Head of caudate nucleus (tissue), 42 donors: Measurements from ENCODE around the gene HPSE.

ENCODE experiments used
- DNase-seq, 42 donors: peaks; one replicate each; pipeline versions ENCODE4 v3.0.0 to v3.0.0-alpha.2; 2020 to 2021; ENCODE audit warnings: mixed read lengths in 7 of 42
- intact Hi-C: fragments of 100-400 bp; cut with DNase I; formaldehyde crosslinking; loops from one replicate; pipeline ENCODE4 v1.15.0; 2022

The HPSE gene

GRCh38 chr4:83261307-83261706 lies 73.3 kb downstream of the HPSE start:
- no peak for DNase-seq
- intact Hi-C loops, result loop anchor here (10.0 kb wide), 1 partner anchor 797 kb away; no protein-coding TSS in a partner anchor

DNA sequence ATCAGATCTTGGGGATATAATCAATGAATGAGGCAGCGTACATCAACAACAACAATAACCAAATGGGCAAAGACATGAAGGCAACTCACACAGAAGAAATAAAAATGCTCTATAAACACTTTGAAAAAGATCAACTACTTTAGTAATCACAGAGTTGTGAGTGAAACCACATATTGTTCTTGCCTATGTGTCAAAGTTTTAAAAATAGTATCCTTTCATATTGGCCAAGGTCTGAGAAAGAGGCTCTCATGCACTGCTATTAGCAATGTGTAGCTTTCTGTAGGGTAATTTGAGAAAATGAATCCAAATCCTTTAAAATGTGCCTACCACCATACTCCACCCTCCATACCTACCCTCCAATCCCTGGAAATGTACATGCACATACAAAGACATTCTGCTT lies 75.1 kb downstream of the HPSE start:
- intact Hi-C loops, result no loop called here
- no peak for DNase-seq

DNA sequence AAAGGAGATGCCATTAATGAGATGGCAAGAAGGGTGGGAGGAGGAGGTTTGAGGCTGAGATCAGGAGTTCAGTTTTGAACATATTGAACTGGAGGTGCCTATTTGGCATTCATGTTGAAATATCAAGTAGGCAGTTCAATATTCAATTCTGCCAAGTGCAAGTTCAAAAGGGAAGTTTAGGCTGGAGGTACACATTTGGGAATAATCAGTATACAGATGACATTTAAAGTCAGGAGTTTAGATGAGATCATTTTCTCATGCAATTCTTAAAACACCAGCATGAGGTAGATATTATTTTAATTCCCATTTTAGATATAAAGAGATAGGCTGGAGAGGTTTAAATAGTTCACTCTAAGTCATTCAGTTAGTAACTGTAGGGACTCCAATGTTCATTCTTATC lies 76.2 kb downstream of the HPSE start:
- no peak for DNase-seq
- intact Hi-C loops, result no loop called here

DNA sequence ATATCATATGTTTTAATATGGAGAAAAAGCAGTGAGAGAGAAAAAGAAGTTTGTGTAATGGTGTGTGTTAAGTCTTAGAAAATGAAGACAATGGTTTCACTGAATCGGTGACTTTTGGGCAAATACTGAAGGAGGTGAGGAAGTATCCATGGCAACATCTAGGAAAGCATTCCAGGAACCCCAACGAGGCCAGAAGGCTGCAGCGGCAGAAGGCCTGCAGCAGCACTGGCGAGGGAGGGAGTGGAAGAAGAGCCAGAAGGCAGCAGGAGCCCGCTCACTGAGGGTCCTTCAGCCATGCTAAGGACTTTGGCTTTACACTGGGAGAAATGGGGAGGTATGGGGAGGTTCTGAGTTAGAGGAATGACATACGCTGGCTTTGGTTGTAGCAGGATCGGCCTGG lies 76.8 kb downstream of the HPSE start:
- intact Hi-C loops, result no loop called here
- no peak for DNase-seq

GRCh38 chr4:83255584-83255983 lies 79.1 kb downstream of the HPSE start:
- intact Hi-C loops, result no loop called here
- no peak for DNase-seq

GRCh38 chr4:83252782-83253405 lies 81.8 kb downstream of the HPSE start:
- intact Hi-C loops, result no loop called here
- DNase-seq, result peak in 35 of 42 donors; percentile 25 to 80 (median 51)

DNA sequence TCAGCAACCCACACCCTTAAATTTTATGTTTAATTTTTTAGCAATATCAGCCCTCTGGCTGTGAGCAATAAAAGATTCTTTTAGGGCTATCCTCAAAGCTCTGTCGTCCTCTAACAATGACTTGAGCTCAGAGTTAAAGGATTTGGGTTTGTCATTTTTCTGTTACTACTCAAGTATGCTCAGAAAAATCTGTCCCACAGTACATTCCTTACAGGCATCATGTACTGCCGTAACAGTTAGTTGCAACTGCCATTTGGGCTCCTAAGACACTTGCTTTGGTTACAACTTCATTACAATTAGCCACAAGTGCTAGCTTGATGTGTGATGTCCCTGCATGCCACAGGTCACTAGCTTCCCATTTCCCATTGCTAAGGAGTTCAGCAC lies 83.2 kb downstream of the HPSE start:
- DNase-seq, result no peak
- intact Hi-C loops, result no loop called here

GRCh38 chr4:83250687-83251446 lies 83.8 kb downstream of the HPSE start:
- DNase-seq, result no peak
- intact Hi-C loops, result no loop called here

DNA sequence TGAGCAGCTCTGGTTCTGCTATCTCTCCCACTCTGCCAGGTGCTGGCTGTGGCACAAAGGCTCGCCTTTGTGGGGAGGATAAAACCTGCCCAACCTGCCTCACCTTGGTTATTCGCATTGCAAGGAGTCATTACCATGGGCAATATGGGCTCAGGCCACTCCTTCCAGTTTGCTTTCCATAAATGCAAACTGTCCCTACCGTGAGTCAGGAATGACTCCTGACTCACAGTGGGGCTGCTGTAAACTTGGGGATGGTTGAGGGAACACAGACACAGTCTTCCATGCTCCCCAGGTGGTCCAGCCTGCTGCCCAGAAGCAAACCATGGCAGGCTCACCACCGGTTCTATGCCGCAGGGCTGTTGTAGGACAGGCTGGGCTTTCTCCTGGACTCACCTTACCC lies 86.2 kb downstream of the HPSE start:
- intact Hi-C loops, result no loop called here
- DNase-seq, result no peak

DNA sequence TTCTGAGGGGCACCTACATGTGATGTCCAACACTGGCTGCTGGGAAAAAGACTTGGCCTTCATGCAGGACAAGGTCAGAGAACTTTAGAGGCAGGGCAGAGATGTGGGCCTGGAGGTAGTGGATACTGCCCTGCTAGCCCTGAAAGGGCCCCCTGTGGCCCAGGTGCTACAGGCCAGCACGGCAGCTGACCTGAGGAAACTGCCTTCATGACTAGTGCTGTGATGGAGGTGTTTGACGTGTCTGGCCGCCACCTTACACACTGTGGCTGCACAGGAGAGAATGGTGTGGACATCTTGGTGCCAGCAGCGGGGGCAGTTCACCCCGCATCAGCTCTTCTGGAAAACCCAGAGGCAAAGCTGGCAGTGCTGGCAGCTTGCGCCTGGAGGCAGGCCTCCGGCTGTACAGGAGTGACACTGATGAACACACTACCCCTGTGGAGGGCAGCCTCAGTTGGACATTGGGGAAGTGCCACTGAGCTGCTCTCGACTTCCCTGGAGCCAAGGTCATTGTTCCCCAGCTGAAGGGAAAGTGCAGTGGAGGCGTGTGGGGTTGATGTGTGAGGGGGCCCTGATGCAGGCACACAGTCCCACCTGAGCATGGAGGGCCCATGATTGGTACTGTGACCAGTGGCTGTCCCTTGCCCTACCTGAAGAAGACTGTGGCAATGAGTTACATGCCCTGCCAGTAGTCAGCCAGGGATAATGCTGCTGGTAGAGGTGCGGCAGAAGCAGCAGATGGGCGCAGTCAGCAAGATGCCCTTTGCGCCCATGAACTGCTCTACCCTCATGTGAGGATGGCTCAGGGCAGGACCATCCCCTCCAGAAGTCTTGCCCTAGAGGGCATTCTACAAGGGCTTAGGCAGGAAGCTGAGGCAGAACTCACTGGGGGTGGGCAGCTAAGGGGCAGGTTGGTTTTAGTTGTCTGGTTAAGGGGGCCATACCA lies 87.0 kb downstream of the HPSE start:
- peak in 1 of 42 donors; percentile 4 for DNase-seq
- intact Hi-C loops, result no loop called here
